Spleen (tissue), 11 donors: ENCODE results near the gene SLC5A11. TPM values are rescaled to one million over a fixed set of nuclear protein-coding genes. Genes with fewer than 3 reads are reported as not detected.

ENCODE experiments used
- DNase-seq: peaks from one replicate; pipeline ENCODE4 v3.0.0-alpha.2; 2020
- H3K27ac ChIP-seq, 8 donors: fragments of 200-600 bp; sonication (generic) in 7 of 8; 1 replicate in 4 of 8; 2 replicates in 4 of 8; pipeline versions ENCODE4 v1.5.0 to v1.8.0; 2016 to 2021; ENCODE audit warnings: inconsistent platforms in 4 of 8, mild to moderate bottlenecking in 4 of 8, moderate library complexity in 1 of 8
- H3K27me3 ChIP-seq, 7 donors: fragments of 200-600 bp; sonication (generic) in 6 of 7; replicated peaks in 1 of 7; 1 replicate in 4 of 7; 2 replicates in 3 of 7; pipeline versions ENCODE4 v1.5.0 to v1.8.0; 2016 to 2021; ENCODE audit warnings: inconsistent platforms in 3 of 7, mild to moderate bottlenecking in 1 of 7
- H3K36me3 ChIP-seq, 6 donors: fragments of 200-600 bp; sonication (generic) in 5 of 6; 1 replicate in 4 of 6; 2 replicates in 2 of 6; pipeline versions ENCODE4 v1.5.0 to v1.8.0; 2016 to 2021; ENCODE audit warnings: inconsistent platforms in 2 of 6
- H3K4me1 ChIP-seq, 6 donors: fragments of 200-600 bp; sonication (generic) in 5 of 6; 1 replicate in 3 of 6; 2 replicates in 3 of 6; pipeline versions ENCODE4 v1.5.0 to v1.8.0; 2016 to 2021; ENCODE audit warnings: inconsistent platforms in 3 of 6
- H3K4me3 ChIP-seq, 8 donors: fragments of 200-600 bp; sonication (generic) in 7 of 8; 1 replicate in 4 of 8; 2 replicates in 4 of 8; pipeline versions ENCODE4 v1.5.0 to v1.8.0; 2016 to 2021; ENCODE audit warnings: inconsistent platforms in 4 of 8, mild to moderate bottlenecking in 4 of 8, moderate library complexity in 2 of 8
- H3K9me3 ChIP-seq, 8 donors: fragments of 200-600 bp; sonication (generic) in 7 of 8; 1 replicate in 4 of 8; 2 replicates in 4 of 8; pipeline versions ENCODE4 v1.5.0 to v1.8.0; 2016 to 2021; ENCODE audit warnings: inconsistent platforms in 4 of 8
- CTCF ChIP-seq, 11 experiments: fragments of 200-600 bp in 7 of 11; fragments of 450-650 bp in 4 of 11; sonication (generic) in 4 of 11; IDR thresholded peaks in 8 of 11; conservative IDR thresholded peaks in 3 of 11; 1 replicate in 7 of 11; 2 replicates in 4 of 11; pipeline versions ENCODE4 v1.4.0 to v1.8.0; 2016 to 2021; ENCODE audit warnings: antibody characterized with exemption in 11 of 11, inconsistent platforms in 4 of 11, mild to moderate bottlenecking in 1 of 11
- POLR2A ChIP-seq, 3 donors: fragments of 450-650 bp; IDR thresholded peaks; one replicate each; pipeline ENCODE4 v1.5.1; 2017; ENCODE audit warnings: antibody characterized with exemption in 3 of 3, mild to moderate bottlenecking in 1 of 3
- POLR2AphosphoS5 ChIP-seq, 3 donors: sonication (generic); formaldehyde crosslinking; IDR thresholded peaks; one replicate each; pipeline ENCODE4 v1.5.1; 2017; ENCODE audit warnings: antibody characterized with exemption in 3 of 3
- WGBS, 5 donors: extraction: QIAGEN DNeasy Blood & Tissue Kit in 3 of 5; methylation state at CpG; one replicate each; pipeline versions ENCODE4 v1.1.5 to v1.1.7; 2013 to 2018; 5-methylcytosine and 5-hydroxymethylcytosine counted together
- intact Hi-C: fragments of 100-400 bp; cut with DNase I; formaldehyde crosslinking; loops from one replicate; pipeline ENCODE4 v1.15.0; 2023; ENCODE audit warnings: low total_unique reads
- polyA plus RNA-seq, 3 donors: library from polyadenylated mRNA; stranded (reverse); fragments of 200-250 nt; gene quantifications; one replicate each; pipeline ENCODE4 v1.2.1, GENCODE V29; 2013
- total RNA-seq, 7 donors: library from RNA; depleted of rRNA in 3 of 7; stranded (reverse); fragments of >200 nt in 3 of 7; fragmentation: NEBNext Ultra II Directional in 4 of 7; extraction: Animal tissue kit (Norgen Biotek cat#: 25700) in 4 of 7; gene quantifications; one replicate each; pipeline versions ENCODE4 v1.1.0 to v1.2.1, GENCODE V29; 2016 to 2021
- donor health status: healthy with polysubstance abuse.
- donor health status: DM: no; HTN: no; CAD: no; lungs with moderate emphysema.
- donor health status: DM: no; HTN: no; CAD: no.
- donor health status: Bipolar disorder and iron deficiency.
- donor health status: healthy.
- donor health status: DM: no; HTN: no; CAD: no.
- donor health status: DM: yes; HTN: yes; CAD: no.

SLC5A11 gene
- total and polyA plus RNA-seq, 10 donors: 0.14 to 1.9 (median 0.46) TPM; not detected in 3

DNA sequence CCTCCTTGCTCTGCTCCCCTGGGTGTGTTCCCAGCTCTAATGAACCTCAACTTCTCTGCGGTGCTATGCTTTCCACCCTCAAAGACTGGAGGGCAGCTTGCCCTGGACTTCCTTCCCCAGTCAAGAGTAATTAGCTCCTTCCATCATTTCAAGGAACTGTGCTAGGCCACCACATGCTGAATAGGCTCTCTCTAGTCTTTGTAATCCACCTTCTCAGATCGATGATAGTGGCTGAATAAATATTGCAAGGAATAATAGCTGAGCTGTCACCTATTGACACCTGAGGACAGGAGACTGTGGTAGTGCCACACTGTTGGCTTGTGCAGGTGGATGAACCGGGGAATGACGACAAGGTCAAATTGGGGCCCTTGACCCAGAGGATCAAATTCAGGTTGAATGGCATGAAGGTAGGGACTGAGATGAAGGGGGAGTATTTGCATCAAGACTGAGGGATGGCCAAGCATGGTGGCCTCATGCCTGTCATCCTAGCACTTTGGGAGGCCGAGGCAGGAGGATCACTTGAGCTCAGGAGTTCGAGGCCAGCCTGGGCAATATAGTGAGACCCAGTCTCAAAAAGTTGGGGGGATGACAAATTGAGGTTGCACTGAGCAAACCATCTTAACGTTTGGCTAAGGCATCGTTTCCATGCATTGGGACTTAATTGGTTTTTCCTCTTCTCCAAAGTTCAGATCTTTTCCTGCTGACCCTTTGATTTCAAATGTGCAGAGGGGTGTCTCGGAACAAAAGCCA, 18.8 kb upstream of the SLC5A11 start:
- H3K27me3 ChIP-seq: no peaks in the 10 kb centered on the region
- no peak for DNase-seq
- H3K27ac ChIP-seq: no peak overlapping the region
- intact Hi-C loops: no loop called here
- no peaks in the 10 kb centered on the region for H3K4me1 ChIP-seq
- H3K4me3 ChIP-seq: no peak overlapping the region
- H3K9me3 ChIP-seq: no peaks in the 10 kb centered on the region
- peaks cover 3 to 78% (median 68%) of the 10 kb centered on the region in 6 donors for H3K36me3 ChIP-seq
- TF ChIP-seq POLR2AphosphoS5 (IDR thresholded peaks at IDR 0.05) (no peak), CTCF (IDR thresholded peaks at IDR 0.05 in 8 of 11, conservative IDR thresholded peaks at IDR 0.05 in 3 of 11) (no peak), POLR2A (IDR thresholded peaks at IDR 0.05) (no peak)
- 89 to 98% (median 96%) methylated on average over 9 of the region's 9 CpGs for WGBS, 5 donors

GRCh38 chr16:24829153-24829552, 16.6 kb upstream of the SLC5A11 start:
- Histone ChIP-seq H3K4me1 (no peaks in the 10 kb centered on the region), H3K4me3 (no peak overlapping the region), H3K27ac (no peak overlapping the region), H3K9me3 (no peaks in the 10 kb centered on the region), H3K36me3 (peaks cover 0 to 62% (median 53%) of the 10 kb centered on the region in 6 donors), H3K27me3 (no peaks in the 10 kb centered on the region)
- no peak for DNase-seq
- TF ChIP-seq POLR2AphosphoS5 (IDR thresholded peaks at IDR 0.05): no peak
- no peak for TF ChIP-seq CTCF (IDR thresholded peaks at IDR 0.05 in 8 of 11, conservative IDR thresholded peaks at IDR 0.05 in 3 of 11)
- no peak for TF ChIP-seq POLR2A (IDR thresholded peaks at IDR 0.05)
- intact Hi-C loops: no loop called here
- WGBS, 5 donors: 58 to 81% (median 77%) methylated on average over 5 of the region's 5 CpGs

DNA sequence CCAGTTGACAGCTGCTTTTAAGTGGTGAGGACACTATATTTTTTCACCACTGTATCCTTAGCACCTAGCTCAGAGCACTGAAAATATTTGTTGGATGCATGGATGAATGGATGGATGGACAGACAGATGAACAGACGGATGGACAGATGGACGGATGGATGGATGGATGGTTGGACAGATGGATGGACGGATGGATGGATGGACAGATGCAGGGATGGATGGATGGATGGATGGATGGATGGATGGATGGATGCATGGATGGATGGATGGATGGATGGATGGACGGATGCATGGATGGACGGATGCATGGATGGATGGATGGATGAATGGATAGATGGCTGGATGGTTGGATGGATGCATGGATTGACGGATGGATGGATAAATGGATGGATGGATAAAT, 12.4 kb upstream of the SLC5A11 start:
- DNase-seq: no peak
- Histone ChIP-seq H3K36me3 (peaks cover 0 to 27% (median 14%) of the 10 kb centered on the region in 6 donors), H3K27ac (no peak overlapping the region), H3K9me3 (no peaks in the 10 kb centered on the region), H3K4me1 (no peaks in the 10 kb centered on the region), H3K4me3 (no peak overlapping the region), H3K27me3 (no peaks in the 10 kb centered on the region)
- 86 to 97% (median 89%) methylated on average over 6 of the region's 6 CpGs for WGBS, 5 donors
- TF ChIP-seq CTCF (IDR thresholded peaks at IDR 0.05 in 8 of 11, conservative IDR thresholded peaks at IDR 0.05 in 3 of 11) (no peak), POLR2A (IDR thresholded peaks at IDR 0.05) (no peak), POLR2AphosphoS5 (IDR thresholded peaks at IDR 0.05) (no peak)
- intact Hi-C loops: no loop called here

DNA sequence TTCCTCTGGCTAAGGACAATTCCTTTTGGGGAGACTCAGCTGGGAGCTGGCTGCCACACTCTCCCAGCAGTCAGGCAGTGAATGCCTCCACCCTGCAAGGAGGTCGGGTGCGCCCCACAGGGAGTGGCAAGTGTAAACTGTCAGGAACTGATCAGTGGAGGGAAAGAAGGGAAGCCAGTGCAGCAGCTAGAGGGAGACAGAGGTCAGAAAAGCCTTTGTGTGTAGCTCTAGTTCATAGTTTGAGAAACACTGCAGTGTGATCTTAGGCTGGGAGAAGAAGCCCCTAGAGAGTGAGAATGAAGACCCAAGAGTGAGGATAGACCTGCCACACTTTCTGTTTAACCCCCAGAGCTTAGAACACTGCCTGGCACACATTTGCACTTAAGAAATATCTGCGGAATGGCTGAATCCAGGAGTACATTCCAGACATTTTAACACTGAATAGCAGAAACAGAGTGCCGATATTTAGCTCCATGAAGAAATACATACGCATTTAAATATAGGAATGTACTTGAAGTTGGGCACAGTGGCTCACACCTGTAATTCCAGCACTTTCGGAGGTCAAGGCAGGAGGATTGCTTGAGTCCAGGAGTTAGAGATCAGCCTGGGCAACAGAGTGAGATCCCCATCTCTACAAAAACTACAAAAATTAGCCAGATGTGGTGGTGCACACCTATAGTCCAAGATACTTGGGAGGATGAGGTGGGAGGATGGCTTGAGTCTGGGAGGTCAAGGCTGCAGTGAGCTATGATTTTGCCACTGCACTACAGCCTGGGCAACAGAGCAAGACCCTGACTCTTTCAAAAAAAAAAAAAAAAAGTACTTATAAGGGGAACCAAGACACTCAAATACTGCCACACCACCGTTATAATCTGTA, 11.1 kb upstream of the SLC5A11 start:
- 74 to 86% (median 75%) methylated on average over 7 of the region's 7 CpGs for WGBS, 5 donors

More for the DNA sequence above, 11.1 kb upstream of the SLC5A11 start:
- Histone ChIP-seq H3K4me1 (peaks cover 0 to 5% (median 0%) of the 10 kb centered on the region in 6 donors), H3K27me3 (no peaks in the 10 kb centered on the region), H3K4me3 (no peak overlapping the region), H3K36me3 (peaks cover 0 to 14% (median 5%) of the 10 kb centered on the region in 6 donors), H3K27ac (no peak overlapping the region), H3K9me3 (no peaks in the 10 kb centered on the region)
- intact Hi-C loops: no loop called here
- no peak for DNase-seq
- TF ChIP-seq CTCF (IDR thresholded peaks at IDR 0.05 in 8 of 11, conservative IDR thresholded peaks at IDR 0.05 in 3 of 11) (peak in 1 of 11 experiments; percentile 7), POLR2A (IDR thresholded peaks at IDR 0.05) (no peak)
